ENCODE measurements around the gene ANKS1A. TPM values are rescaled to one million over a fixed set of nuclear protein-coding genes. Genes with fewer than 3 reads are reported as not detected.

ANKS1A gene
- total RNA-seq, 1 experiment from 2014 or later, result 14.4 TPM

- Histone ChIP-seq H3K4me3 (ENCODE audit: low read depth in 2 of 2, low read length in 2 of 2) (peak overlapping the region; percentile 95 to 99), H3K27me3 (ENCODE audit: control insufficient read depth, insufficient read depth, low read length) (no peaks in the 10 kb centered on the region), H3K27ac (ENCODE audit: low read length) (peak overlapping the region; percentile 44), H3K36me3 (ENCODE audit: control insufficient read depth, insufficient read depth, low read length) (peaks cover 5% of the 10 kb centered on the region; the same call in 1 of the 2 replicates), H3K9me3 (ENCODE audit: control insufficient read depth, insufficient read depth, low read depth, low read length) (no peaks in the 10 kb centered on the region), H3K4me1 (ENCODE audit: control insufficient read depth, insufficient read depth, low read length) (peaks cover 8% of the 10 kb centered on the region)
- ChIA-PET POLR2A (interaction anchor here (0.7 kb wide), 1 partner anchor 31 kb away, joined by 3 read pairs; no protein-coding TSS in a partner anchor), CTCF (interaction anchor here (1.2 kb wide), 1 partner anchor 249 kb away, joined by 3 read pairs; no protein-coding TSS in a partner anchor)
- no peak for TF ChIP-seq REST (IDR thresholded peaks at IDR 0.05; ENCODE audit: insufficient read depth in 1 of 2, low read depth in 2 of 2, low read length in 1 of 2)
- no peak for TF ChIP-seq CTCF (IDR thresholded peaks at IDR 0.05)
- TF ChIP-seq TCF7L2 (IDR thresholded peaks at IDR 0.05; ENCODE audit: low read depth, low read length), result no peak
- intact Hi-C loops (cut with micrococcal nuclease; ENCODE audit: unreplicated experiment), result no loop called here
- no peak for ATAC-seq
- TSS peak; percentile 57 for BruUV-seq (replicated peaks)
- in situ Hi-C loops (cut with HindIII; ENCODE audit: low pct_unique_long_range_greater_than_20kb, low sequenced_read_pairs), result no loop called here
- DNase-seq (ENCODE audit: low read depth, low spot score), result no peak
These were observed 1.5 kb downstream of the ANKS1A start for GRCh38 chr6:34890533-34890925.

DNA sequence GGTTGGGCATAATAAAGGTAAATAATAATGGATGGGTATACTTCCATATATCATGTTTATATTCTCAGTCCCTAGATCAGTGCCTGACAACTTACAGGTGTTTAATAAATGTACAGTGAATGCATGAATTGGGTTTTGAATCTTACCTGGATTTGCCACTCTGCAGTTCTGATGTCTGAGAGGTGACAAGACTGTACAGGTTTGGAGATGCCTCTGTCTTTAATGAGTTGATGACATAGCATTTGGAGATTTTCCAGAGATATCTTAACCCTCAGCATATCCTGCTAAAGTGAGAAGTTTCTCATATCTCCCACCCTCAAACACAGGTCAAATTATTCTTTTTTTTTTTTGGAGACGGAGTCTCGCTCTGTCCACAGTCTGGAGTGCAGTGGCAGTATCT, 2.2 kb downstream of the ANKS1A start:
- H3K4me3 ChIP-seq (ENCODE audit: low read depth in 2 of 2, low read length in 2 of 2), result no peak overlapping the region
- no peaks in the 10 kb centered on the region for H3K27me3 ChIP-seq (ENCODE audit: control insufficient read depth, insufficient read depth, low read length)
- H3K4me1 ChIP-seq (ENCODE audit: control insufficient read depth, insufficient read depth, low read length), result peaks cover 8% of the 10 kb centered on the region
- POLR2A ChIA-PET, result no interaction called here
- H3K36me3 ChIP-seq (ENCODE audit: control insufficient read depth, insufficient read depth, low read length), result peaks cover 5% of the 10 kb centered on the region; the same call in 1 of the 2 replicates
- H3K27ac ChIP-seq (ENCODE audit: low read length), result no peak overlapping the region
- ATAC-seq (no peak), DNase-seq (ENCODE audit: low read depth, low spot score) (no peak)
- H3K9me3 ChIP-seq (ENCODE audit: control insufficient read depth, insufficient read depth, low read depth, low read length), result no peaks in the 10 kb centered on the region
- TF ChIP-seq POLR2AphosphoS5 (IDR thresholded peaks at IDR 0.05; ENCODE audit: low read depth, low read length) (no peak), REST (IDR thresholded peaks at IDR 0.05; ENCODE audit: insufficient read depth in 1 of 2, low read depth in 2 of 2, low read length in 1 of 2) (no peak), CTCF (IDR thresholded peaks at IDR 0.05) (no peak), SIN3A (IDR thresholded peaks at IDR 0.05; ENCODE audit: borderline replicate concordance, insufficient read depth, low read depth, low read length) (no peak), TCF7L2 (IDR thresholded peaks at IDR 0.05; ENCODE audit: low read depth, low read length) (no peak)
- no TSS peak for BruUV-seq (replicated peaks)
- CTCF ChIA-PET, result no interaction called here
- intact Hi-C loops (cut with micrococcal nuclease; ENCODE audit: unreplicated experiment) (no loop called here), in situ Hi-C loops (cut with HindIII; ENCODE audit: low pct_unique_long_range_greater_than_20kb, low sequenced_read_pairs) (no loop called here)
